ENCODE results near the gene CTXND2. TPM values are rescaled to one million over a fixed set of nuclear protein-coding genes. Genes with fewer than 3 reads are reported as not detected.
"Not testable (repeated sequence)": the region's sequence is repeated elsewhere in the genome, so short reads cannot be mapped to it uniquely, and the experiment has no call there.

The CTXND2 gene
- total RNA-seq, 1 experiment from 2014 or later: not detected

- Histone ChIP-seq H3K9me3 (peaks cover 7% of the 10 kb centered on the region; the same call in 1 of the 2 replicates), H3K4me1 (no peaks in the 10 kb centered on the region), H3K27me3 (replicated peaks; ENCODE audit: control insufficient read depth, insufficient read depth, low read length) (no peaks in the 10 kb centered on the region), H3K36me3 (ENCODE audit: control insufficient read depth, insufficient read depth, low read length) (no peaks in the 10 kb centered on the region), H3K4me3 (ENCODE audit: low read depth, low read length) (no peak overlapping the region)
- Mint-ChIP-seq H3K4me1 (ENCODE audit: low read depth, unreplicated experiment) (no peaks in the 10 kb centered on the region), H3K36me3 (ENCODE audit: insufficient read depth, unreplicated experiment) (no peaks in the 10 kb centered on the region), H3K27me3 (ENCODE audit: insufficient read depth, unreplicated experiment) (no peaks in the 10 kb centered on the region), H3K4me3 (ENCODE audit: unreplicated experiment) (no peak overlapping the region), H3K9me3 (ENCODE audit: unreplicated experiment) (no peaks in the 10 kb centered on the region), H3K27ac (ENCODE audit: unreplicated experiment) (no peak overlapping the region)
- CTCF ChIA-PET: no interaction called here
- no peak for DNase-seq
- TF ChIP-seq CTCF (IDR thresholded peaks at IDR 0.05; ENCODE audit: insufficient read depth in 1 of 2, low read depth in 1 of 2, low read length in 1 of 2, severe bottlenecking in 1 of 2, unreplicated experiment in 1 of 2): no peak
- no TSS peak for BruUV-seq (replicated peaks)
- POLR2A ChIA-PET: no interaction called here
- intact Hi-C loops (cut with micrococcal nuclease; ENCODE audit: unreplicated experiment): no loop called here
These were observed 8.7 kb downstream of the CTXND2 start for GRCh38 chr1:150895618-150896017.

GRCh38 chr1:150899795-150900194 is 12.9 kb downstream of the CTXND2 start:
- POLR2A ChIA-PET; H3K9me3 ChIP-seq; H3K27me3 Mint-ChIP-seq (ENCODE audit: insufficient read depth, unreplicated experiment): not testable (repeated sequence)

GRCh38 chr1:150902346-150902745 is 15.4 kb downstream of the CTXND2 start:
- Histone ChIP-seq H3K36me3 (ENCODE audit: control insufficient read depth, insufficient read depth, low read length) (no peaks in the 10 kb centered on the region), H3K27me3 (replicated peaks; ENCODE audit: control insufficient read depth, insufficient read depth, low read length) (no peaks in the 10 kb centered on the region), H3K9me3 (peaks cover 7% of the 10 kb centered on the region; the same call in 1 of the 2 replicates), H3K4me1 (no peaks in the 10 kb centered on the region), H3K4me3 (ENCODE audit: low read depth, low read length) (no peak overlapping the region)
- Mint-ChIP-seq H3K27me3 (ENCODE audit: insufficient read depth, unreplicated experiment) (no peaks in the 10 kb centered on the region), H3K4me1 (ENCODE audit: low read depth, unreplicated experiment) (peaks cover 8% of the 10 kb centered on the region), H3K4me3 (ENCODE audit: unreplicated experiment) (no peak overlapping the region), H3K36me3 (ENCODE audit: insufficient read depth, unreplicated experiment) (no peaks in the 10 kb centered on the region), H3K27ac (ENCODE audit: unreplicated experiment) (no peak overlapping the region), H3K9me3 (ENCODE audit: unreplicated experiment) (no peaks in the 10 kb centered on the region)
- no TSS peak for BruUV-seq (replicated peaks)
- no peak for TF ChIP-seq CTCF (IDR thresholded peaks at IDR 0.05; ENCODE audit: insufficient read depth in 1 of 2, low read depth in 1 of 2, low read length in 1 of 2, severe bottlenecking in 1 of 2, unreplicated experiment in 1 of 2)
- intact Hi-C loops (cut with micrococcal nuclease; ENCODE audit: unreplicated experiment): no loop called here
- POLR2A ChIA-PET: no interaction called here
- no peak for DNase-seq
- CTCF ChIA-PET: no interaction called here

More at GRCh38 chr1:150899795-150900194, 12.9 kb downstream of the CTXND2 start:
- H3K27ac Mint-ChIP-seq (ENCODE audit: unreplicated experiment); H3K4me1 ChIP-seq; H3K36me3 Mint-ChIP-seq (ENCODE audit: insufficient read depth, unreplicated experiment); intact Hi-C loops (cut with micrococcal nuclease; ENCODE audit: unreplicated experiment); H3K4me3 Mint-ChIP-seq (ENCODE audit: unreplicated experiment); H3K4me1 Mint-ChIP-seq (ENCODE audit: low read depth, unreplicated experiment); H3K36me3 ChIP-seq (ENCODE audit: control insufficient read depth, insufficient read depth, low read length); H3K27me3 ChIP-seq (replicated peaks; ENCODE audit: control insufficient read depth, insufficient read depth, low read length); BruUV-seq (replicated peaks); DNase-seq; H3K9me3 Mint-ChIP-seq (ENCODE audit: unreplicated experiment); H3K4me3 ChIP-seq (ENCODE audit: low read depth, low read length): not testable (repeated sequence)
- CTCF ChIA-PET: interaction anchor here (0.6 kb wide), 1 partner anchor 11 kb away, joined by 3 read pairs; no protein-coding TSS in a partner anchor

- intact Hi-C loops (cut with micrococcal nuclease; ENCODE audit: unreplicated experiment): no loop called here
These were observed 15.8 kb downstream of the CTXND2 start for GRCh38 chr1:150902751-150903150.

More at GRCh38 chr1:150902751-150903150, 15.8 kb downstream of the CTXND2 start:
- Mint-ChIP-seq H3K27me3 (ENCODE audit: insufficient read depth, unreplicated experiment) (no peaks in the 10 kb centered on the region), H3K9me3 (ENCODE audit: unreplicated experiment) (no peaks in the 10 kb centered on the region), H3K36me3 (ENCODE audit: insufficient read depth, unreplicated experiment) (no peaks in the 10 kb centered on the region), H3K27ac (ENCODE audit: unreplicated experiment) (no peak overlapping the region), H3K4me1 (ENCODE audit: low read depth, unreplicated experiment) (peaks cover 8% of the 10 kb centered on the region), H3K4me3 (ENCODE audit: unreplicated experiment) (no peak overlapping the region)
- Histone ChIP-seq H3K4me1 (no peaks in the 10 kb centered on the region), H3K4me3 (ENCODE audit: low read depth, low read length) (no peak overlapping the region), H3K27me3 (replicated peaks; ENCODE audit: control insufficient read depth, insufficient read depth, low read length) (no peaks in the 10 kb centered on the region), H3K36me3 (ENCODE audit: control insufficient read depth, insufficient read depth, low read length) (no peaks in the 10 kb centered on the region), H3K9me3 (peaks cover 7% of the 10 kb centered on the region; the same call in 1 of the 2 replicates)
- BruUV-seq (replicated peaks): no TSS peak
- no peak for DNase-seq
- TF ChIP-seq CTCF (IDR thresholded peaks at IDR 0.05; ENCODE audit: insufficient read depth in 1 of 2, low read depth in 1 of 2, low read length in 1 of 2, severe bottlenecking in 1 of 2, unreplicated experiment in 1 of 2): no peak
- POLR2A ChIA-PET: no interaction called here
- CTCF ChIA-PET: no interaction called here
